ENCODE measurements around the gene RAP1A. TPM values are rescaled to one million over a fixed set of nuclear protein-coding genes. Genes with fewer than 3 reads are reported as not detected.

RAP1A gene
- total and polyA plus RNA-seq, 4 donors: 14.2 to 31.4 (median 25.8) TPM

DNA sequence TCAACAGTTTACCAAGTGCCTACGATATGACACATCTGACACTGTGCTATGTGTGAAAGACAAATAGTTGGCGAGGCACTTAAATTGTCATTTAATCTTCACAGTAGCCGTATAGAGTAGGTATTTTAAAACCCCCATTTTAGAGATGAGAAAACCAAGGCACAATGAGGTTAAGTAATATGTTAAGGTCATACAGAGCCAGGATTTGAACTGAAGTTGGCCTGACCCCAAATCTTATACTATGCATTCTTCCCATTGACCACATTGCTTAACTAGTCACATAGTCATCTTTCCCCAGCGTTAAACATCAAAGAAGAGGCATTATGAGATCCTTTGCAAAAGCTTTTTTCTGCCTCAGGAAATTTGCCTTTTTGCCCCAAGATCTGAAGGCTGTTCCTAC is 115.7 kb downstream of the RAP1A start (continued):
- no peak for TF ChIP-seq FOXA1 (IDR thresholded peaks at IDR 0.05)

- WGBS: 92% methylated on average over 8 of the region's 8 CpGs
- Histone ChIP-seq H3K9ac (ENCODE audit: low read depth in 1 of 2, low read length in 2 of 2) (no peak overlapping the region), H3K4me3 (ENCODE audit: low read depth in 1 of 3, low read length in 3 of 3) (no peak overlapping the region), H3K27ac (ENCODE audit: low read depth in 1 of 2, low read length in 2 of 2) (no peak overlapping the region), H3K9me3 (ENCODE audit: control insufficient read depth in 4 of 4, low read length in 3 of 4) (no peaks in the 10 kb centered on the region), H3K36me3 (ENCODE audit: control insufficient read depth in 4 of 4, insufficient read depth in 3 of 4, low read depth in 1 of 4, low read length in 3 of 4) (no peaks in the 10 kb centered on the region), H3K27me3 (ENCODE audit: control insufficient read depth in 4 of 4, insufficient read depth in 4 of 4, low read length in 3 of 4) (no peaks in the 10 kb centered on the region), H3K4me1 (ENCODE audit: control insufficient read depth in 4 of 4, insufficient read depth in 4 of 4, low read length in 3 of 4) (peaks cover 7 to 30% (median 17%) of the 10 kb centered on the region in 4 donors)
- no peak for DNase-seq (ENCODE audit: low spot score)
- TF ChIP-seq CTCF (IDR thresholded peaks at IDR 0.05; ENCODE audit: low read depth, low read length, missing input control) (no peak), FOXA2 (IDR thresholded peaks at IDR 0.05) (no peak), JUND (IDR thresholded peaks at IDR 0.05) (no peak), MAX (IDR thresholded peaks at IDR 0.05) (no peak), GABPA (IDR thresholded peaks at IDR 0.05 in 1 of 2, conservative IDR thresholded peaks at IDR 0.05 in 1 of 2) (no peak), EGR1 (IDR thresholded peaks at IDR 0.05; ENCODE audit: low read depth in 2 of 2) (no peak), FOXA1 (IDR thresholded peaks at IDR 0.05) (no peak), NR2F2 (IDR thresholded peaks at IDR 0.05) (no peak), YY1 (IDR thresholded peaks at IDR 0.05) (no peak), SP1 (IDR thresholded peaks at IDR 0.05) (no peak), ATF3 (IDR thresholded peaks at IDR 0.05) (no peak), RAD21 (IDR thresholded peaks at IDR 0.05) (no peak), HNF4A (conservative IDR thresholded peaks at IDR 0.05) (no peak), ZBTB33 (IDR thresholded peaks at IDR 0.05) (no peak), TAF1 (conservative IDR thresholded peaks at IDR 0.05) (no peak), HNF4G (IDR thresholded peaks at IDR 0.05) (no peak), RXRA (IDR thresholded peaks at IDR 0.05) (no peak)
- TF ChIP-seq, protein P1, sequence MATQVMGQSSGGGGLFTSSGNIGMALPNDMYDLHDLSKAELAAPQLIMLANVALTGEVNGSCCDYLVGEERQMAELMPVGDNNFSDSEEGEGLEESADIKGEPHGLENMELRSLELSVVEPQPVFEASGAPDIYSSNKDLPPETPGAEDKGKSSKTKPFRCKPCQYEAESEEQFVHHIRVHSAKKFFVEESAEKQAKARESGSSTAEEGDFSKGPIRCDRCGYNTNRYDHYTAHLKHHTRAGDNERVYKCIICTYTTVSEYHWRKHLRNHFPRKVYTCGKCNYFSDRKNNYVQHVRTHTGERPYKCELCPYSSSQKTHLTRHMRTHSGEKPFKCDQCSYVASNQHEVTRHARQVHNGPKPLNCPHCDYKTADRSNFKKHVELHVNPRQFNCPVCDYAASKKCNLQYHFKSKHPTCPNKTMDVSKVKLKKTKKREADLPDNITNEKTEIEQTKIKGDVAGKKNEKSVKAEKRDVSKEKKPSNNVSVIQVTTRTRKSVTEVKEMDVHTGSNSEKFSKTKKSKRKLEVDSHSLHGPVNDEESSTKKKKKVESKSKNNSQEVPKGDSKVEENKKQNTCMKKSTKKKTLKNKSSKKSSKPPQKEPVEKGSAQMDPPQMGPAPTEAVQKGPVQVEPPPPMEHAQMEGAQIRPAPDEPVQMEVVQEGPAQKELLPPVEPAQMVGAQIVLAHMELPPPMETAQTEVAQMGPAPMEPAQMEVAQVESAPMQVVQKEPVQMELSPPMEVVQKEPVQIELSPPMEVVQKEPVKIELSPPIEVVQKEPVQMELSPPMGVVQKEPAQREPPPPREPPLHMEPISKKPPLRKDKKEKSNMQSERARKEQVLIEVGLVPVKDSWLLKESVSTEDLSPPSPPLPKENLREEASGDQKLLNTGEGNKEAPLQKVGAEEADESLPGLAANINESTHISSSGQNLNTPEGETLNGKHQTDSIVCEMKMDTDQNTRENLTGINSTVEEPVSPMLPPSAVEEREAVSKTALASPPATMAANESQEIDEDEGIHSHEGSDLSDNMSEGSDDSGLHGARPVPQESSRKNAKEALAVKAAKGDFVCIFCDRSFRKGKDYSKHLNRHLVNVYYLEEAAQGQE (IDR thresholded peaks at IDR 0.05): no peak
These were observed 116.4 kb downstream of the RAP1A start for GRCh38 chr1:111735858-111736544.

All from liver (tissue), 9 donors.